GM19238 (cell line): ENCODE results near the gene FUT7.

Source experiments
- DNase-seq: peaks from one replicate; pipeline ENCODE4 v3.0.0; 2011; ENCODE audit warnings: low spot score; ENCODE audit not compliant: insufficient read length

Gene FUT7

GRCh38 chr9:137050570-137050969 is 18.7 kb upstream of the FUT7 start:
- no peak for DNase-seq

DNA sequence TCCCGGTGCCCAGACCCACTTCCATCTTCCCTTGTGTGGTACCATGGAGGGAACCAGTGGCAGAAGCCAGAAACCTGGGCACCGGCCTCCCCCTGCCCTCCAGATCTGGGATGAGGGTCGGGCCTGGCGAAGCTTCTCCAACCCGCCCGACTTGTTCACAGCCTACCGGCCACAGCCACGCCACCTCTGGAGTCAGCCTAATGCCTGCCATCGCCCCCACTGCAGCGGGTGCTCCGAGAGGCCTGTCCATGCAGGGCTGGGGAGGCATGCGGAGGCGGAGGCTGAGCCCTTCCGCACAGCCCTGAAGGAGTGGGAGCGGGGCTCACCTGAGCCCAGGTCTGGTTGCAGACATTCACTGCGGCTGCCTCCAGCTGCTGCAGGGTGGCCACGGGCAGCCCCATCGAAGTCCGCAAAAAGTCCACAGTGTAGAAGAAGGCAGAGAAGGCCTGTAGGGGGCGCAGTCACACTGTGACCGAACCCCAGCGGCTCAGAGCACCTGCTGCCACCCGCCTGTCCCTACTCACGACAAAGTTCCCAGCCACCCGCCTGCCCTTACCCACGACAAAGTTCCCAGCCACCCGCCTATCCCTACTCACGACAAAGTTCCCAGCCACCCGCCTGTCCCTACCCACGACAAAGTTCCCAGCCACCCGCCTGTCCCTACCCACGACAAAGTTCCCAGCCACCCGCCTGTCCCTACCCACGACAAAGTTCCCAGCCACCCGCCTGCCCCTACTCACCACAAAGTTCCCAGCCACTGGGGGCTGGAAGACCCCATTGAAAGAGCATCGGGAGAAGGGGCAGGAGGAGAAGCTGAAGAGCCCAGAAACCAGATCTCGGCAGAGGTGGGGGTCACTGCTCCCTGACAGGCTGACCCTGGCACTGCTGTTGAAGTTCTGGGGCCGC is 17.9 kb upstream of the FUT7 start:
- DNase-seq, result no peak

- DNase-seq, result no peak
These were observed 17.0 kb upstream of the FUT7 start for GRCh38 chr9:137048655-137049543.

GRCh38 chr9:137046088-137046787 is 14.3 kb upstream of the FUT7 start, which contains the start of gene NPDC1:
Gene NPDC1 (minus strand): TSS chr9:137046177. CDS start chr9:137045989, 188 bp downstream.
- peak; percentile 97 for DNase-seq

- DNase-seq, result no peak
These were observed 13.6 kb upstream of the FUT7 start for GRCh38 chr9:137045294-137046087.

- DNase-seq, result no peak
These were observed 12.8 kb upstream of the FUT7 start for GRCh38 chr9:137044502-137045177.

GRCh38 chr9:137044037-137044436 is 12.1 kb upstream of the FUT7 start:
- no peak for DNase-seq

- DNase-seq, result no peak
These were observed 11.2 kb upstream of the FUT7 start for GRCh38 chr9:137042751-137043727.

DNA sequence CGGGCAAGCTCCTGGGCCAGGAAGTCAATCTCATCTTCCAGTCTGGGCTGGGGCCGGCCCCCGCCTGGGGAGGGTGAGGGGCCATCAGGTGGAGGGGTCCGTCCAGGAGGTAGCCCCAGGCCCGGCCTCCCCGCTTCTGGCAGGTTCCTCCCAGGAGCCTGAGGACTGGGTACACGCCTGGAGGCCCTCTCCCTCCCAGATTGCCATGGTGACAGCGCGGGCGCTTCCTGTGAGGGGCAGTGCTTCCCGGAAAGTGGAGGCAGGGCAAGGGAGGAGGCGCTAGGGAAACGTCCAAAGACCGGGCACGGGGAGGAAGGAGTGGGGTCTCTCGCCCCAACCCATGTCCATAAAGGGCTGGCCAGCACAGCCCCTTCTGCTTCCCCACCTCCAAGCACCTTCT is 9.2 kb upstream of the FUT7 start:
- DNase-seq, result no peak

DNA sequence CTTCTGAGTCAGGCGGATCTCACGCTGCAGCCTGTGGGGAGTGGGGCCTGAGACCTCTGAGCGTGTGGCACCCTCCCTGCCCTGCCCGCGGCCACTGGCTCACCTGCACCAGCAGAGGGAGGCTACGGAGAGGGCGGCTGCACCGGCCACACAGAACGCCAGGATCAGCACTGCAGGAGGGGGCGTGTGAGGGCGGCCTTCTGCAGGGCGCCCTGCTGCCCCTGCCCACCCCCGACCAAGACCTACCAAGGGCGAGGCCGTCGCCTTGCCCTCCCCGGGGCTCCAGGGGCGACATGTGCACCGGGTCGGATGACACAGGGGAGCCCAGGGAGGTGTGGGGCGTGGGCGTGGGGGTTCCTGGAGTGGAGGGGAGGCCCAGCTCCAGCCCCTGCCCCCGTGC is 8.7 kb upstream of the FUT7 start:
- no peak for DNase-seq

- no peak for DNase-seq
These were observed 7.9 kb upstream of the FUT7 start for GRCh38 chr9:137039611-137040366.

DNA sequence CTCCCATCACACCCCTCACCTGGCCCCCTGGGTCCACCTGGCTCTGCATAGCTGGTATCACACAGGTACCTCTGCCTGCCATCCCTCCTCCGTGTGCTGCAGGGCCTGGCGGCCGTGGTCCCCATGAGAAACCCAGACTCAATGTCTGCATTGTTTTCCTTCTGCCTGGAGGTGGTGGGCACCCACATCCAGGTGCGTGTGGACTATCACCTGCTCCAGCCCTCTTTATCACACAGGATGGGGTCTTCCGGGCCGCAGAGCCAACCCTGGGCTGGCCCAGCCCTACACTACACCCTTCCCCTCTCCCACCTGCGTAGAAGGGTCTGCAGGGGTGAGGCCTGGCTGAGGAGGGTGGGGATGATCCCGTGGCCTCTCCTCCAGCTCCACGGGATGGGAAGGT is 7.0 kb upstream of the FUT7 start:
- no peak for DNase-seq

GRCh38 chr9:137037483-137037882 is 5.6 kb upstream of the FUT7 start:
- DNase-seq, result no peak

DNA sequence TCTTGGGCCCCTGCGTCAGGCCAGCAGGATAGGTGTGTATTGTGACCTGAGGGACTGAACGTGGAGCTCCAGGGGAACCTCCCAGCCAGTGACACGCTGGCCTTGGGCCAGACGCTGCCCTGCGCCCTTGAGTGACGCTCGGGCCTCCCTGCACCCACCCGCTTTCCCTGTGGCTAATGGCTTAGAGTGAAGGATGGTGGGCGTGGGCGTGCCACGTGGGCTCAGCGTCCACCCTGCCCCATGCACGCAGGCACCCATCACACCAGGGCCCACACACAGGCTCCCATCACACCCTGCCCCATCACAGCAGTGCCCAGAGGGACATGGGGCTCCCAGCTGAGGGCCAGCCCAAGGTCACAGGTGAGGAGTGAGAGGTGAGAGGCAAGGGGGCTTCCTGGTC is 5.1 kb upstream of the FUT7 start:
- no peak for DNase-seq

DNA sequence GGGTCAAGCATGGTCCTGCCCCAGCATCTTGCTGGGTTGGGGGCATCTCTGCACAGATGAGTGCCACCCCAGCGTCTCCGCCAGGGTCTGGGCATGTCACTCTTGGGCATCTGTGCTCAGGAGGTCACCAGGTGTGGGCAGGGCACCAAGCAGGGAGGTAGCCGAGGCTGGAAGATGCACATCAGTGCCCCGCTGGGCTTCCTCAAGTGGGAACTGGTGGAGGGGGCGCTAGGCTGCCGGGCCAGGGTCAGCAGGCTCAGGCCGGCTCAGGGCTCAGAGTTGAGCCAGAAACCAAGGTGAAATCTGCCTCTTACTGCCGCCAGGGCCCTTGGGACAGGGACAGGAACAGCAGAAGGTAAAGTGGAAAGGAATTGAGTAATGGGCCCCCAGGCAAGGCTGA is 4.0 kb upstream of the FUT7 start:
- no peak for DNase-seq

- DNase-seq, result no peak
These were observed 3.6 kb upstream of the FUT7 start for GRCh38 chr9:137035507-137035834.

GRCh38 chr9:137034709-137035506 is 3.0 kb upstream of the FUT7 start:
- DNase-seq, result peak; percentile 96
